Hepatocyte (in vitro differentiated cells): Measurements from ENCODE around the gene FAM20B. TPM values are rescaled to one million over a fixed set of nuclear protein-coding genes. Genes with fewer than 3 reads are reported as not detected.
"Not testable (repeated sequence)": the region's sequence is repeated elsewhere in the genome, so short reads cannot be mapped to it uniquely, and the experiment has no call there.

Experiments used
- DNase-seq: peaks from one replicate; pipeline ENCODE4 v3.0.0-alpha.2; 2016; ENCODE audit warnings: low spot score
- H2AFZ ChIP-seq: fragments of 200-600 bp; sonication (generic); 2 replicates; pipeline ENCODE4 v1.6.0; 2016; ENCODE audit warnings: antibody characterized with exemption, mild to moderate bottlenecking
- H3K27ac ChIP-seq: fragments of 200-600 bp; sonication (generic); 2 replicates; pipeline ENCODE4 v1.5.1; 2016; ENCODE audit warnings: mild to moderate bottlenecking
- H3K27me3 ChIP-seq: fragments of 200-600 bp; sonication (generic); 2 replicates; pipeline ENCODE4 v1.6.1; 2016
- H3K36me3 ChIP-seq: fragments of 200-600 bp; sonication (generic); replicated peaks from 2 replicates; pipeline ENCODE4 v1.5.1; 2016; ENCODE audit warnings: low read depth; ENCODE audit not compliant: insufficient read depth
- H3K4me1 ChIP-seq: fragments of 200-600 bp; sonication (generic); 2 replicates; pipeline ENCODE4 v1.5.1; 2016; ENCODE audit warnings: mild to moderate bottlenecking, moderate library complexity; ENCODE audit not compliant: insufficient read depth
- H3K4me2 ChIP-seq: fragments of 200-600 bp; sonication (generic); 2 replicates; pipeline ENCODE4 v1.6.0; 2016
- H3K4me3 ChIP-seq: fragments of 200-600 bp; sonication (generic); 2 replicates; pipeline ENCODE4 v1.5.1; 2016; ENCODE audit warnings: mild to moderate bottlenecking
- H3K79me2 ChIP-seq: fragments of 200-600 bp; sonication (generic); 2 replicates; pipeline ENCODE4 v1.6.0; 2017; ENCODE audit warnings: mild to moderate bottlenecking
- H3K9me2 ChIP-seq: fragments of 200-600 bp; sonication (generic); replicated peaks from 2 replicates; pipeline ENCODE4 v1.6.0; 2017; ENCODE audit warnings: mild to moderate bottlenecking; ENCODE audit not compliant: insufficient read depth
- H3K9me3 ChIP-seq: fragments of 200-600 bp; sonication (generic); 2 replicates; pipeline ENCODE4 v1.5.1; 2016; ENCODE audit warnings: low read depth, mild to moderate bottlenecking
- H4K20me1 ChIP-seq: fragments of 200-600 bp; sonication (generic); 2 replicates; pipeline ENCODE4 v1.6.0; 2016; ENCODE audit warnings: mild to moderate bottlenecking; ENCODE audit not compliant: insufficient read depth, poor library complexity, severe bottlenecking
- CTCF ChIP-seq: fragments of 200-600 bp; sonication (generic); IDR thresholded peaks from 2 replicates; pipeline ENCODE4 v1.5.1; 2016; ENCODE audit warnings: antibody characterized with exemption, mild to moderate bottlenecking; ENCODE audit not compliant: poor library complexity
- EZH2 ChIP-seq: fragments of 200-600 bp; sonication (generic); IDR thresholded peaks from 2 replicates; pipeline ENCODE4 v1.6.1; 2016; ENCODE audit warnings: antibody characterized with exemption, mild to moderate bottlenecking, borderline replicate concordance
- EZH2phosphoT487 ChIP-seq: fragments of 200-600 bp; sonication (generic); IDR thresholded peaks from one replicate; pipeline ENCODE4 v1.6.1; 2018; ENCODE audit warnings: antibody characterized with exemption, mild to moderate bottlenecking, low read depth, moderate library complexity; ENCODE audit not compliant: unreplicated experiment, severe bottlenecking
- WGBS: methylation state at CpG from one replicate; pipeline ENCODE4 v1.1.6; 2016; ENCODE audit warnings: low lambda C conversion rate; ENCODE audit errors: missing lambda C conversion rate; 5-methylcytosine and 5-hydroxymethylcytosine counted together
- polyA plus RNA-seq: library from polyadenylated mRNA; unstranded; fragments of >200 nt; fragmentation: Nextera tagmentation; extraction: Ambion mirVana; gene quantifications from 2 replicates; pipeline ENCODE4 v1.2.1, GENCODE V29; 2016
- total RNA-seq: library from RNA; depleted of rRNA; stranded (reverse); fragments of >200 nt; gene quantifications from 2 replicates; pipeline ENCODE4 v1.2.3, GENCODE V29; 2014

The FAM20B gene
- 26.0 and 37.6 TPM in 2 replicates for total RNA-seq
- polyA plus RNA-seq: 8.2 and 9.2 TPM in 2 replicates

- TF ChIP-seq CTCF (no peak), EZH2phosphoT487 (no peak), EZH2 (no peak)
- H3K27me3 ChIP-seq: no peaks in the 10 kb centered on the region
- H3K36me3 ChIP-seq: no peaks in the 10 kb centered on the region
- H3K4me3 ChIP-seq: peak within 1 kb of the TSS; percentile 96
- H3K4me2 ChIP-seq: peak within 1 kb of the TSS; percentile 89
- H3K79me2 ChIP-seq: peaks cover 38% of the 10 kb centered on the region
- peaks cover 5% of the 10 kb centered on the region for H4K20me1 ChIP-seq
- H3K27ac ChIP-seq: peak within 1 kb of the TSS; percentile 100
- H3K9me3 ChIP-seq: no peaks in the 10 kb centered on the region
- 32% methylated on average over 27 of the region's 58 CpGs for WGBS
- peaks cover 31% of the 10 kb centered on the region for H3K4me1 ChIP-seq
- peak; percentile 97 for DNase-seq
- peak within 1 kb of the TSS; percentile 97 for H2AFZ ChIP-seq
- H3K9me2 ChIP-seq: no peaks in the 10 kb centered on the region
These were observed at the start of gene FAM20B for GRCh38 chr1:179025125-179025974. TSS of gene FAM20B (plus strand) at chr1:179025894. CDS start at chr1:179043848, 17,954 bp downstream.

GRCh38 chr1:178976541-178976940 lies 49.2 kb upstream of the FAM20B start:
- Histone ChIP-seq H4K20me1 (no peaks in the 10 kb centered on the region), H3K27me3 (no peaks in the 10 kb centered on the region), H2AFZ (no peak overlapping the region), H3K79me2 (no peaks in the 10 kb centered on the region), H3K4me2 (no peak overlapping the region), H3K4me3 (no peak overlapping the region), H3K36me3 (no peaks in the 10 kb centered on the region), H3K9me3 (peaks cover 16% of the 10 kb centered on the region), H3K27ac (no peak overlapping the region), H3K4me1 (peaks cover 9% of the 10 kb centered on the region), H3K9me2 (no peaks in the 10 kb centered on the region)
- WGBS: 47% methylated on average over 2 of the region's 2 CpGs
- TF ChIP-seq EZH2phosphoT487 (no peak), CTCF (no peak), EZH2 (no peak)
- no peak for DNase-seq

GRCh38 chr1:178986204-178986603 lies 39.5 kb upstream of the FAM20B start:
- no peaks in the 10 kb centered on the region for H3K9me3 ChIP-seq
- 68% methylated on average over 3 of the region's 3 CpGs for WGBS

GRCh38 chr1:178988198-178988597 lies 37.5 kb upstream of the FAM20B start:
- not testable (repeated sequence) for H3K4me2 ChIP-seq

More at GRCh38 chr1:178986204-178986603, 39.5 kb upstream of the FAM20B start:
- no peak for TF ChIP-seq EZH2phosphoT487
- no peaks in the 10 kb centered on the region for H3K79me2 ChIP-seq
- no peaks in the 10 kb centered on the region for H3K36me3 ChIP-seq
- no peaks in the 10 kb centered on the region for H4K20me1 ChIP-seq
- H3K27ac ChIP-seq: no peak overlapping the region
- H3K27me3 ChIP-seq: no peaks in the 10 kb centered on the region
- no peak overlapping the region for H3K4me2 ChIP-seq
- no peak for DNase-seq
- no peaks in the 10 kb centered on the region for H3K4me1 ChIP-seq
- H2AFZ ChIP-seq: no peak overlapping the region
- H3K9me2 ChIP-seq: no peaks in the 10 kb centered on the region
- H3K4me3 ChIP-seq: no peak overlapping the region

More at GRCh38 chr1:178988198-178988597, 37.5 kb upstream of the FAM20B start:
- not testable (repeated sequence) for H3K4me3 ChIP-seq, H3K27me3 ChIP-seq, H3K27ac ChIP-seq, H3K9me2 ChIP-seq, H3K36me3 ChIP-seq, H2AFZ ChIP-seq, H3K9me3 ChIP-seq, H3K4me1 ChIP-seq, H4K20me1 ChIP-seq, H3K79me2 ChIP-seq, DNase-seq
- 88% methylated on average over 2 of the region's 2 CpGs for WGBS
